Subcutaneous adipose tissue (tissue), 4 donors: ENCODE data around the gene SLC25A39. TPM values are rescaled to one million over a fixed set of nuclear protein-coding genes. Genes with fewer than 3 reads are reported as not detected.

Experiments used
- total RNA-seq, 4 donors: library from RNA; depleted of rRNA; stranded (reverse); fragments of >200 nt; gene quantifications; one replicate each; pipeline ENCODE4 v1.1.0, GENCODE V29; 2016
- TF ChIP-seq, protein P1 (sequence below): fragments of 450-650 bp; IDR thresholded peaks from one replicate; pipeline ENCODE4 v1.5.1; 2016; ENCODE audit warnings: low read depth, mild to moderate bottlenecking, control low read depth, antibody characterized with exemption, moderate library complexity

Gene SLC25A39
- total RNA-seq, 4 donors from 2014 or later = 35.7 to 55.4 (median 42.5) TPM

DNA sequence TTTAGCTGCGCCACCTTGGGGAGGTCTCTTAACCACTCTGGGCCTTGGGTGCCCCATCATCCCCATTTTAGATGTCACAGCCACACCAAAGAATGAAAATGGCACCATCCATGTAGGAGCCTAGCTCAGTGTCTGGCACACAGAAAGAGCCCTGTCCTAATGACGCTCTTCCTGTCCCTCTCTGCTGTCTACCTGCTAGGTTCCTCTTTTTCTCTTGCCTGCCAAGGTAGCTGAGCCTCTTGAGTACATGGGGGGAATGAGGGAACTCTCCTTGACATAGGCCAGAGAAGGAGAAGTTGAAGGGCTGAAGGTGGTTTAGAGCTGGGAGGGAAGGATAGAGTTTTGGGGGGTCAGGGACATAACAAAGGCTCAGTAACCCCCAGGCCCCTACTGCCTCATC is 14.4 kb downstream of the SLC25A39 start:
- TF ChIP-seq, protein P1, sequence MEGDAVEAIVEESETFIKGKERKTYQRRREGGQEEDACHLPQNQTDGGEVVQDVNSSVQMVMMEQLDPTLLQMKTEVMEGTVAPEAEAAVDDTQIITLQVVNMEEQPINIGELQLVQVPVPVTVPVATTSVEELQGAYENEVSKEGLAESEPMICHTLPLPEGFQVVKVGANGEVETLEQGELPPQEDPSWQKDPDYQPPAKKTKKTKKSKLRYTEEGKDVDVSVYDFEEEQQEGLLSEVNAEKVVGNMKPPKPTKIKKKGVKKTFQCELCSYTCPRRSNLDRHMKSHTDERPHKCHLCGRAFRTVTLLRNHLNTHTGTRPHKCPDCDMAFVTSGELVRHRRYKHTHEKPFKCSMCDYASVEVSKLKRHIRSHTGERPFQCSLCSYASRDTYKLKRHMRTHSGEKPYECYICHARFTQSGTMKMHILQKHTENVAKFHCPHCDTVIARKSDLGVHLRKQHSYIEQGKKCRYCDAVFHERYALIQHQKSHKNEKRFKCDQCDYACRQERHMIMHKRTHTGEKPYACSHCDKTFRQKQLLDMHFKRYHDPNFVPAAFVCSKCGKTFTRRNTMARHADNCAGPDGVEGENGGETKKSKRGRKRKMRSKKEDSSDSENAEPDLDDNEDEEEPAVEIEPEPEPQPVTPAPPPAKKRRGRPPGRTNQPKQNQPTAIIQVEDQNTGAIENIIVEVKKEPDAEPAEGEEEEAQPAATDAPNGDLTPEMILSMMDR = no peak

DNA sequence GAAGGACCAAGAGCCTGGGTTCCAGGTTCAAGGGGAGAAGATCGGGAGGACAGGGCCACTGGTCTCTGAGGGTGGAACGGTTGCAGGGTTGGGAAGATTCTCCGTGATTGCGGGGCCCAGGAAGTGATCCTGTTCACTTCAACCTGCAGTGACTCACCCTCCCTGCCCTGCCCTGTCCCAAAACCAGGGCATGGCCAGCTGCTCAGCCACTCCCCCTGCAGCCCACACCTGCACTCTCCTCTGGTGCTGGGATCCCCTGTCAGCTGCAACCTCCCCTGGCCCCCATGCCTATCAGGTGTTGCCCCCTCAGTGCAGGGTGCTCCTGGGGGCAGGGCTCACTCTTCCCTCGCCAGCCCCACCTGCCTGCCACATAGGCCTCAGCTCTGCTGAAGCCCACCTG is 15.2 kb downstream of the SLC25A39 start:
- TF ChIP-seq, protein P1 = no peak

DNA sequence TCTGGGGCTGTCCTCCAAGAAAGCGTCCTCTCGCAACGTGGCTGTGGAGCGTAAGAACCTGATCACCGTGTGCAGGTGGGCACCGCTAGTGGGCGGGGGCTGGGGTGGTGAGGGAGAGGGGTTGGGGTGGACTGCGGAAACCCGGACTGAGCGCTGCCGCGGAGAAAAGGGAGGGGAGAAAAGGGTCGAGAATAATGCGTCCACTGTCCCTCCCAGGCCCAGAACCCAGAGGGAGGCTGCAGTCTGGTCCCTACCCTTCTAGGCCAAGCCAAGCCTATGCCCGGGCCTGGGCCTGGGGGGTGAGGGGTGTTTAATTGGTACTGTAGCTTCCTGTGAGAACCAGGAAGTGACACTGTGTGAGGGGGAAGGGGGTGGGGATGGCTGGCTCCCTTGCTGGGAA is 15.8 kb downstream of the SLC25A39 start:
- TF ChIP-seq, protein P1 = no peak

DNA sequence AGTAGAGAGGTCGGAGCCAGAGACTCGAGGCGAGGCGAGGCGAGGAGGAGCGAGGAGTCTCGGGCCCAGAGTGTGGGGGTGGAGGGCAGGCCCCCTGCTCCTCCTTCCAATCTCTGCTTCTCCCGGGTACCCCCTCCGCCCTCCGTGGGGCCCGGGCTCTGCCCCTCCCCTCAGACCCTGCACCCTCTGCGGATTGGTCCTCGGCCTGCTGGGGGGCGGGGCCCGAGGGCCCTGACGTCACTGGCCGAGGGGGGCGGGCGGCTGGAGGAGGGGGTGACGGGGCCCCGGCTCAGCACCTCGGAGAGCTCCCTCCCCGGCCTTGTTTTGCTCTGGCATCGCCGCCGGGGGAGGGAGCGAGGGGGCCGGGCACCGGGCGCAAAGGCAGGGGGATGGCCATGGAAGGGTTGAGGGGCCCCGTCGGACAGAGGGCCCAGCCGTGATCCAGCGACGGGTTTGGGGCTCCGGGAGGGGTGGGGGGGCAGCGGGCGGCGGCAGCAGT is 16.3 kb downstream of the SLC25A39 start, which contains the start of gene RUNDC3A:
Gene RUNDC3A, plus strand, starts transcription at position 282 of the 499 bp plus-strand sequence. CDS start 232 bp downstream, outside the sequence.
- TF ChIP-seq, protein P1 = no peak

DNA sequence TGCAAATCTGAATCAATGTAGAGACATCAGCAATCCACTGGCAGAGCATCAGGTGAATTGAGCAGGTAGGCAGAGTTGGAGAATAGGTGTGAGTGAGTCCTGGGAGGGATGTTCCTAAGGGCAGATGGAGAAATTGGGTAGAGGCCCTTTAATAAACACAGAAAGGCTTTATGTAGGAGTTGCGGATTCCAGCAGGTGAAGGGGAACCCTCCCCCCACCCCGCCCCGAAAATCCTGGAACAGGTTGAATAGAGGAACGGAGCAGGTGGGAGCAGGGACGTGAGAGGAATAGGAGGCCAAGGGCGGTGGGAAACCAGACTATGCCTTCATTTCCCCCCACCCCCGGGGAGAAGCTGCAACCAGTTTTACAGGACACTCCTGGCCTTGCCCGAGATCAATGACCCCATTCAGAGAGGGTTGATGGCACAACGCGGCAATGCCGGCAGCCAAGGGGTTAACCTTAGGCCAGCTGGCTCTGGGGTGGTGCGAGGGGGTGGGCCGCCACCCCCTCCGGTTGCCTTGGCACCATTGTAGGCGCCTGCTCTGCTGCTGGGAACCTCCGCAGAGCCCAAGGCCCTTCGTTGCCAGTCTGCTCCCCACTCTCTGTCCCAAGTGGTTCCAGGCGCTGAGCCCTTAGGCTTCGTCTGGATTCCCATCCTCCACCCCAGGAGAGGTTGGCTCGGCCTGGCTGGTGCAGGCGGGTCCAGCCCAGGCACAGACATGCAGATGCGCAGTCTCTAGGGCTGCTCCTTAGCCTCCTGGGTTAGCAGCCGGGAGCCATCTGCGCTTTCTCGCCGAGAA is 17.0 kb downstream of the SLC25A39 start:
- TF ChIP-seq, protein P1 = no peak

DNA sequence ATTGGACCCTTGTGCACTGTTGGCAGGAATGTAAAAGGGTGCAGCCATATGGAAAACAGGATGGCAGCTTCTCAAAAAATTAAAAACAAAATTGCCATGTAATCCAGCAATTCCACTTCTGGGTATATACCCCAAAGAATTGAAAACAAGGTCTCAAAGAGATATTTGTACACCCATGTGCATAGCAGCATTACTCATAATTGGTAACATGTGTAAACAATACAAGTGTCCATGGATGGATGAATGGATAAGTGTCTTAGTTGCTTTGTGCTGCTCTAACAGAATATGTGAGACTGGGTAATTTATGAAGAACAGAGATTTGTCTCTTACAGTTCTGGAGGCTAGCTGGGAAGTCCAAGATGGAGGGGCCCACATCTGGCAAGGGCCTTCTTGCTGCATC is 20.0 kb downstream of the SLC25A39 start:
- TF ChIP-seq, protein P1 = no peak

DNA sequence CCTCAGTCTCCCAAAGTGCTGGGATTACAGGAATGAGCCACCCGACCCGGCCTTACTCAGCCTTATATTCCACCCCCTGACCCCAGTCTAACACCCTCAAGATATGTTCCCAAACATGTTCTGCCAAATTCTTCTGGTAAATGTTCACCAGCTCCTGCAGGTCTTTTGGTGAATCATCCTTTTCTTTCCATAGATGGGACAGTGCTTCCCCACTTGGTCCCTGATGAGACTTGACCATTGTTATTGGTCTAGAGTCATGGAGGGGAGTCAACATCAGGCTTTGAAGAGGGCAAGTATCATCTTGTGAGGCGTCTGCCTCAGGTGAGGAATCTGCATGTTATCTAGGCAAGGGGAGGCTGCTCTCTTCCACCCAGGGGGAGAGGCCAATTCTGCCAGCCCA is 26.6 kb downstream of the SLC25A39 start:
- TF ChIP-seq, protein P1 = no peak
